ENCODE results near the gene CARHSP1. TPM values are rescaled to one million over a fixed set of nuclear protein-coding genes. Genes with fewer than 3 reads are reported as not detected.

The CARHSP1 gene
- total and polyA plus RNA-seq, 2 experiments from 2014 or later: 140 to 167 TPM

DNA sequence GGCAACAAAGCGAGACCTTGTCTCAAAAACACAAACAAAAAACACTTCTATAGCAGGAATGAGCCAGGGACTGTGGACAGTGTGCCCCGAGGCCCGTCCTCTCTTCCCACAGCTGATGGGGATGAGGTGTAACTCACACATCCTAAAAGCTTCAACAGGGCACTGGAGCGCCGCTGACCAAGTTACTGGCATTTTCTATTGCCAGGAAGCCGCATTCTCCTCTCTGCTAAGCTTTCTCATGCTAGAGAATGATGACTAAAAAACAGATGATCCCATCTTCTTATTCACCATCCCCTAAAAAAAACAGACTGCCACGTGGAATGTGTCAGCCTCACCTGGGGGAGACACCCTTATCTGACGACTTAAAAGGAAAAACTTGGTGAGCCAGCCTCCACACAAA is 16.3 kb downstream of the CARHSP1 start:
- Histone ChIP-seq H3K36me3 (replicated peaks; ENCODE audit: insufficient read depth, low read depth) (no peaks in the 10 kb centered on the region), H3K27ac (no peak overlapping the region)

DNA sequence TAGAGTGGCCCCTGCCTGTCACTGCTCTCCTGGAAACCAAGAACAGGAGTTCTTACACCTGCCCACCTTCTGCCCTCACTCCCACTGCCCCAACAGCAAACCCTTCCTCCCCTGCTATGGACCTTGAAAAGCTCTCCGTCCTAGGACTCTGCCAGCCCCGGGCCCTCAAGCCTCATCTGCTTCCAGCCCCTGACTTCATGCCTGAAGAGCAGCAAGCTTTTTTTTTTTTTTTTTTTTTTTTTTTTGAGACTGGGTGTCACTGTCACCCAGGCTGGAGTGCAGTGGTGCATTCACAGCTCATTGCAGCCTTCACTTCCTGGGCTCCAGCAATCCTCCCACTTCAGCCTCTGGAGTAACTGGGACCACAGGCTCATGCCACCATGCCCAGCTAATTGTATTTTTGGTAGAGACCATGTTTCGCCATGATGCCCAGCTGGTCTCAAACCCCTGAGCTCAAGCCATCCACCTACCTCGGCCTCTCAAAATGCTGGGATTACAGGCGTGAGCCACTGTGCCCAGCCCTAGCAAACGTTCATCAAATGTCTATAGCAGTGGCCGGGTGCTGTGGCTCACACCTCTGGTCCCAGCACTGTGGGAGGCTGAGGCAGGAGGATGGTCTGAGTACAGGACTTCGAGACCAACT is 16.9 kb downstream of the CARHSP1 start:
- H3K4me2 ChIP-seq: no peak overlapping the region
- H3K27me3 ChIP-seq: no peaks in the 10 kb centered on the region
- H3K4me3 ChIP-seq: no peak overlapping the region
- DNase-seq (ENCODE audit: low spot score): no peak
- peaks cover 9% of the 10 kb centered on the region for H4K20me1 ChIP-seq (ENCODE audit: insufficient read depth, poor library complexity, severe bottlenecking)
- no peaks in the 10 kb centered on the region for H3K9me2 ChIP-seq (replicated peaks; ENCODE audit: insufficient read depth)
- WGBS (ENCODE audit: low lambda C conversion rate, missing lambda C conversion rate): 95% methylated on average over 8 of the region's 8 CpGs
- H3K36me3 ChIP-seq (replicated peaks; ENCODE audit: insufficient read depth, low read depth): no peaks in the 10 kb centered on the region
- H3K4me1 ChIP-seq (ENCODE audit: insufficient read depth): no peaks in the 10 kb centered on the region
- TF ChIP-seq EZH2phosphoT487 (IDR thresholded peaks at IDR 0.05; ENCODE audit: low read depth, severe bottlenecking, unreplicated experiment) (no peak), EZH2 (IDR thresholded peaks at IDR 0.05; ENCODE audit: borderline replicate concordance) (no peak)
- TF ChIP-seq, protein P1, sequence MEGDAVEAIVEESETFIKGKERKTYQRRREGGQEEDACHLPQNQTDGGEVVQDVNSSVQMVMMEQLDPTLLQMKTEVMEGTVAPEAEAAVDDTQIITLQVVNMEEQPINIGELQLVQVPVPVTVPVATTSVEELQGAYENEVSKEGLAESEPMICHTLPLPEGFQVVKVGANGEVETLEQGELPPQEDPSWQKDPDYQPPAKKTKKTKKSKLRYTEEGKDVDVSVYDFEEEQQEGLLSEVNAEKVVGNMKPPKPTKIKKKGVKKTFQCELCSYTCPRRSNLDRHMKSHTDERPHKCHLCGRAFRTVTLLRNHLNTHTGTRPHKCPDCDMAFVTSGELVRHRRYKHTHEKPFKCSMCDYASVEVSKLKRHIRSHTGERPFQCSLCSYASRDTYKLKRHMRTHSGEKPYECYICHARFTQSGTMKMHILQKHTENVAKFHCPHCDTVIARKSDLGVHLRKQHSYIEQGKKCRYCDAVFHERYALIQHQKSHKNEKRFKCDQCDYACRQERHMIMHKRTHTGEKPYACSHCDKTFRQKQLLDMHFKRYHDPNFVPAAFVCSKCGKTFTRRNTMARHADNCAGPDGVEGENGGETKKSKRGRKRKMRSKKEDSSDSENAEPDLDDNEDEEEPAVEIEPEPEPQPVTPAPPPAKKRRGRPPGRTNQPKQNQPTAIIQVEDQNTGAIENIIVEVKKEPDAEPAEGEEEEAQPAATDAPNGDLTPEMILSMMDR (IDR thresholded peaks at IDR 0.05; ENCODE audit: poor library complexity): no peak
- no peaks in the 10 kb centered on the region for H3K9me3 ChIP-seq (ENCODE audit: low read depth)
- no peak overlapping the region for H2AFZ ChIP-seq
- H3K27ac ChIP-seq: no peak overlapping the region
- no peaks in the 10 kb centered on the region for H3K79me2 ChIP-seq

More for the DNA sequence above, 16.3 kb downstream of the CARHSP1 start:
- Histone ChIP-seq H3K4me1 (ENCODE audit: insufficient read depth) (no peaks in the 10 kb centered on the region), H2AFZ (no peak overlapping the region), H3K4me3 (no peak overlapping the region), H3K27me3 (no peaks in the 10 kb centered on the region), H3K9me3 (ENCODE audit: low read depth) (no peaks in the 10 kb centered on the region), H4K20me1 (ENCODE audit: insufficient read depth, poor library complexity, severe bottlenecking) (peaks cover 6% of the 10 kb centered on the region), H3K4me2 (no peak overlapping the region), H3K79me2 (no peaks in the 10 kb centered on the region), H3K9me2 (replicated peaks; ENCODE audit: insufficient read depth) (no peaks in the 10 kb centered on the region)
- TF ChIP-seq EZH2phosphoT487 (IDR thresholded peaks at IDR 0.05; ENCODE audit: low read depth, severe bottlenecking, unreplicated experiment) (no peak), EZH2 (IDR thresholded peaks at IDR 0.05; ENCODE audit: borderline replicate concordance) (no peak)
- TF ChIP-seq, protein P1 (IDR thresholded peaks at IDR 0.05; ENCODE audit: poor library complexity): no peak
- DNase-seq (ENCODE audit: low spot score): no peak
- 85% methylated on average over 8 of the region's 8 CpGs for WGBS (ENCODE audit: low lambda C conversion rate, missing lambda C conversion rate)

DNA sequence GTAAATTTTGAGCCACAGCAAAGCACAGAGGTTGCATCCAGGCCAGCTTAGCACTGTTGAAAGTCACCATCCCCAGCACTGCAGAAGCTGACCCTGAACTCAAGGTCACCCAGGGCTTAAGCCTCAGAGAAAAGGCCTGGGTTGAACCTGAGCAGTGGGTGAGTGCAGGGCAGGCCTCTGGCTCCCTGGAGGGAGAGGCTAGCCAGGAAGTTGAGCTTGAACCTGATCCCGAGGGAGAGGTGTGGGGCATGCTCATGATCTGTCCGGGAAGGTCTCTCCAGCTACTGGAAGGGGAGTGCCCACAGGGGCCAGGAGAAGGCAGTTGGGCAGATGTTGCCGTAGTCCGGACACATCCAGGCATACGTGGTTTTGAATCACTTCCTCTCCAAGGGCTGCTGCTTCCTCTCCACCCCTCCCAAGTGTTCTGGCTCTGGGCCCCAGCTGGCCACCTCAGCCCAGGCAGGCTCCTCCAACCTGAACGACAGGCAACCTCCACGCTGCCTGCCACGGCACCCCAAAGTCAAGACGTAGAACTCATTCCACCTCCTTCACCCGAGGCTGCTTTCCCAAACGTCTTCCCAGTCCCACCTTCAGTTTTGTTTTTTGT is 18.4 kb downstream of the CARHSP1 start:
- TF ChIP-seq EZH2 (IDR thresholded peaks at IDR 0.05; ENCODE audit: borderline replicate concordance) (no peak), EZH2phosphoT487 (IDR thresholded peaks at IDR 0.05; ENCODE audit: low read depth, severe bottlenecking, unreplicated experiment) (no peak)
- TF ChIP-seq, protein P1 (IDR thresholded peaks at IDR 0.05; ENCODE audit: poor library complexity): no peak
- H3K27me3 ChIP-seq: no peaks in the 10 kb centered on the region
- H3K79me2 ChIP-seq: peaks cover 4% of the 10 kb centered on the region
- no peaks in the 10 kb centered on the region for H3K9me2 ChIP-seq (replicated peaks; ENCODE audit: insufficient read depth)
- H3K27ac ChIP-seq: no peak overlapping the region
- 82% methylated on average over 11 of the region's 11 CpGs for WGBS (ENCODE audit: low lambda C conversion rate, missing lambda C conversion rate)
- H3K4me1 ChIP-seq (ENCODE audit: insufficient read depth): no peaks in the 10 kb centered on the region
- H3K36me3 ChIP-seq (replicated peaks; ENCODE audit: insufficient read depth, low read depth): no peaks in the 10 kb centered on the region
- H3K9me3 ChIP-seq (ENCODE audit: low read depth): no peaks in the 10 kb centered on the region
- no peak overlapping the region for H3K4me3 ChIP-seq
- no peak for DNase-seq (ENCODE audit: low spot score)
- no peak overlapping the region for H2AFZ ChIP-seq
- H4K20me1 ChIP-seq (ENCODE audit: insufficient read depth, poor library complexity, severe bottlenecking): peaks cover 13% of the 10 kb centered on the region
- no peak overlapping the region for H3K4me2 ChIP-seq
